ENCODE results near the gene ZNF444. TPM values are rescaled to one million over a fixed set of nuclear protein-coding genes. Genes with fewer than 3 reads are reported as not detected.
A peak's percentile ranks its signal among the peaks of the same experiment; 100 is the strongest.

ZNF444 gene
- total and polyA plus RNA-seq, 9 of the 15 experiments (the other 6 are each of a cell fraction or from before 2014, with no cell fraction given) = 0.39 to 40.0 (median 6.9) TPM

DNA sequence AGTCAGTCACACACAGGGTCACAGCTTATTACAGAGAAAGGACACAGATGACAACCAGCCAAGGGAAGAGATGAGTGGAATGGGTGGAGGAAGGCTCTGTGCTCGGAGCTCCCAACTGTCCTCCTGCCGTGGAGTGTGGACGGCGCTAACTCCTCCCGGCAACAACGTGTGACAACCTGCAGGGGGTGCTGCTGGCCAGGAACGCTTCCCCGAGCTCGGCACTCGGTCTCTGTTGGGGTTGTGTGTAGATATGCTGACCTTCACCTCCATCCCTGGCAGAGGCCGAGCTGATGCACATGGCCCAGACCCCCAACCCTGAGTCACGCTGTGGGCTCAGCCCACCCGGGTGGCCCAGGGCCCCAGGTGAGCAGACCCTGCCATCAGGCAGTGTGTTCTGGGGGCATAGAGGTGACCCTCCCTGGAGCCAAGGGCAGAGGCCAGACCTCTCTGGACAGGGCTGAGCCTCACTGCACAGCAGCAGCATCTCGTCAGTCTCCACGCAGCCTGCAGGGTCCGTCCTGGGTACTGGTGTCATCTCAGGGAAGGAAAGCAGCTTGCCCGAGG is 14.1 kb downstream of the ZNF444 start:
- FAIRE-seq (no peak), ATAC-seq (peak; percentile 94), DNase-seq (ENCODE audit: extremely low read depth in 1 of 4, low spot score in 3 of 4) (peak; percentile 43 to 54 (median 50))
- Histone ChIP-seq H3K36me3 (ENCODE audit: control insufficient read depth, insufficient read depth, low read length) (peaks cover 29% of the 10 kb centered on the region; the same call in 2 of the 3 replicates), H4K20me1 (replicated peaks; ENCODE audit: control insufficient read depth, insufficient read depth, low read length) (no peaks in the 10 kb centered on the region), H3K9ac (ENCODE audit: insufficient read depth in 1 of 2, low read depth in 2 of 2, low read length in 2 of 2) (no peak overlapping the region), H3K9me1 (ENCODE audit: control insufficient read depth, insufficient read depth, low read length) (no peaks in the 10 kb centered on the region), H3K27me3 (ENCODE audit: control insufficient read depth in 2 of 2, insufficient read depth in 2 of 2, low read length in 2 of 2) (no peaks in the 10 kb centered on the region), H3K4me1 (replicated peaks in 1 of 2; ENCODE audit: control insufficient read depth in 2 of 2, insufficient read depth in 2 of 2, low read length in 2 of 2) (peaks cover 0 to 4% of the 10 kb centered on the region in 2 experiments; a peak in 1 of 5 replicates), H3K4me3 (no peak overlapping the region), H3K79me2 (ENCODE audit: control insufficient read depth, insufficient read depth, low read length) (no peaks in the 10 kb centered on the region), H3K4me2 (ENCODE audit: insufficient read depth, low read length) (no peak overlapping the region), H2AFZ (ENCODE audit: low read depth, low read length) (no peak overlapping the region), H3K9me3 (replicated peaks; ENCODE audit: control insufficient read depth, insufficient read depth, low read depth, low read length) (no peaks in the 10 kb centered on the region), H3K27ac (ENCODE audit: extremely low read depth, low read depth, low read length) (no peak overlapping the region)
- in situ Hi-C loops (cut with MboI) = no loop called here
- ChIA-PET CTCF (ENCODE audit: low intra/inter-chr PET ratio) (interaction anchor here (0.6 kb wide), 1 partner anchor 84 kb away, joined by 3 read pairs; no protein-coding TSS in a partner anchor), POLR2A (no interaction called here)
- WGBS (ENCODE audit: insufficient coverage, low coverage, missing lambda C conversion rate) = 63% methylated on average over 17 of the region's 17 CpGs
- intact Hi-C loops (cut with micrococcal nuclease) = loop anchor here (2.0 kb wide), 1 partner anchor 178 kb away; no protein-coding TSS in a partner anchor
- no TSS peak for BruUV-seq (replicated peaks)
- TF ChIP-seq POLR2G (IDR thresholded peaks at IDR 0.05; ENCODE audit: low read depth, low read length) (0 out of 2 replicates have a peak, but pooled peaks have one; percentile 37), ZNF263 (CRISPR knock-in tag; IDR thresholded peaks at IDR 0.05; ENCODE audit: borderline replicate concordance) (peak; percentile 83), RAD21 (CRISPR knock-in tag; conservative IDR thresholded peaks at IDR 0.05 in 1 of 2, IDR thresholded peaks at IDR 0.05 in 1 of 2) (peak; percentile 35 to 60; a peak in 3 of 4 replicates), CREM (IDR thresholded peaks at IDR 0.05; ENCODE audit: low read depth) (peak; percentile 34; the same call in 1 of the 2 replicates)
- TF ChIP-seq, protein P1, sequence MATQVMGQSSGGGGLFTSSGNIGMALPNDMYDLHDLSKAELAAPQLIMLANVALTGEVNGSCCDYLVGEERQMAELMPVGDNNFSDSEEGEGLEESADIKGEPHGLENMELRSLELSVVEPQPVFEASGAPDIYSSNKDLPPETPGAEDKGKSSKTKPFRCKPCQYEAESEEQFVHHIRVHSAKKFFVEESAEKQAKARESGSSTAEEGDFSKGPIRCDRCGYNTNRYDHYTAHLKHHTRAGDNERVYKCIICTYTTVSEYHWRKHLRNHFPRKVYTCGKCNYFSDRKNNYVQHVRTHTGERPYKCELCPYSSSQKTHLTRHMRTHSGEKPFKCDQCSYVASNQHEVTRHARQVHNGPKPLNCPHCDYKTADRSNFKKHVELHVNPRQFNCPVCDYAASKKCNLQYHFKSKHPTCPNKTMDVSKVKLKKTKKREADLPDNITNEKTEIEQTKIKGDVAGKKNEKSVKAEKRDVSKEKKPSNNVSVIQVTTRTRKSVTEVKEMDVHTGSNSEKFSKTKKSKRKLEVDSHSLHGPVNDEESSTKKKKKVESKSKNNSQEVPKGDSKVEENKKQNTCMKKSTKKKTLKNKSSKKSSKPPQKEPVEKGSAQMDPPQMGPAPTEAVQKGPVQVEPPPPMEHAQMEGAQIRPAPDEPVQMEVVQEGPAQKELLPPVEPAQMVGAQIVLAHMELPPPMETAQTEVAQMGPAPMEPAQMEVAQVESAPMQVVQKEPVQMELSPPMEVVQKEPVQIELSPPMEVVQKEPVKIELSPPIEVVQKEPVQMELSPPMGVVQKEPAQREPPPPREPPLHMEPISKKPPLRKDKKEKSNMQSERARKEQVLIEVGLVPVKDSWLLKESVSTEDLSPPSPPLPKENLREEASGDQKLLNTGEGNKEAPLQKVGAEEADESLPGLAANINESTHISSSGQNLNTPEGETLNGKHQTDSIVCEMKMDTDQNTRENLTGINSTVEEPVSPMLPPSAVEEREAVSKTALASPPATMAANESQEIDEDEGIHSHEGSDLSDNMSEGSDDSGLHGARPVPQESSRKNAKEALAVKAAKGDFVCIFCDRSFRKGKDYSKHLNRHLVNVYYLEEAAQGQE (IDR thresholded peaks at IDR 0.05; ENCODE audit: borderline replicate concordance) = peak; percentile 47; the same call in 1 of the 2 replicates
- TF ChIP-seq, protein P1 (CRISPR knock-in tag; IDR thresholded peaks at IDR 0.05; ENCODE audit: low read depth) = no peak
- TF ChIP-seq, protein P2, sequence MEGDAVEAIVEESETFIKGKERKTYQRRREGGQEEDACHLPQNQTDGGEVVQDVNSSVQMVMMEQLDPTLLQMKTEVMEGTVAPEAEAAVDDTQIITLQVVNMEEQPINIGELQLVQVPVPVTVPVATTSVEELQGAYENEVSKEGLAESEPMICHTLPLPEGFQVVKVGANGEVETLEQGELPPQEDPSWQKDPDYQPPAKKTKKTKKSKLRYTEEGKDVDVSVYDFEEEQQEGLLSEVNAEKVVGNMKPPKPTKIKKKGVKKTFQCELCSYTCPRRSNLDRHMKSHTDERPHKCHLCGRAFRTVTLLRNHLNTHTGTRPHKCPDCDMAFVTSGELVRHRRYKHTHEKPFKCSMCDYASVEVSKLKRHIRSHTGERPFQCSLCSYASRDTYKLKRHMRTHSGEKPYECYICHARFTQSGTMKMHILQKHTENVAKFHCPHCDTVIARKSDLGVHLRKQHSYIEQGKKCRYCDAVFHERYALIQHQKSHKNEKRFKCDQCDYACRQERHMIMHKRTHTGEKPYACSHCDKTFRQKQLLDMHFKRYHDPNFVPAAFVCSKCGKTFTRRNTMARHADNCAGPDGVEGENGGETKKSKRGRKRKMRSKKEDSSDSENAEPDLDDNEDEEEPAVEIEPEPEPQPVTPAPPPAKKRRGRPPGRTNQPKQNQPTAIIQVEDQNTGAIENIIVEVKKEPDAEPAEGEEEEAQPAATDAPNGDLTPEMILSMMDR (IDR thresholded peaks at IDR 0.05 in 2 of 3, conservative IDR thresholded peaks at IDR 0.05 in 1 of 3; ENCODE audit: insufficient read depth in 2 of 3, low read depth in 1 of 3, low read length in 3 of 3) = peak; percentile 66 to 74 (median 69)
- TF ChIP-seq, protein P3, sequence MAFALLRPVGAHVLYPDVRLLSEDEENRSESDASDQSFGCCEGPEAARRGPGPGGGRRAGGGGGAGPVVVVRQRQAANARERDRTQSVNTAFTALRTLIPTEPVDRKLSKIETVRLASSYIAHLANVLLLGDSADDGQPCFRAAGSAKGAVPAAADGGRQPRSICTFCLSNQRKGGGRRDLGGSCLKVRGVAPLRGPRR (CRISPR knock-in tag; IDR thresholded peaks at IDR 0.05) = no peak
